ENCODE measurements around the gene BRINP3. TPM values are rescaled to one million over a fixed set of nuclear protein-coding genes. Genes with fewer than 3 reads are reported as not detected.
"Not testable (repeated sequence)": the region's sequence is repeated elsewhere in the genome, so short reads cannot be mapped to it uniquely, and the experiment has no call there.

BRINP3 gene
- total RNA-seq, 1 donor from 2014 or later: 2.2 TPM

GRCh38 chr1:190129366-190129765 lies 348.3 kb downstream of the BRINP3 start:
- H3K27me3 Mint-ChIP-seq (ENCODE audit: unreplicated experiment): no peaks in the 10 kb centered on the region
- no peak overlapping the region for H3K27ac Mint-ChIP-seq (ENCODE audit: unreplicated experiment)
- H3K36me3 Mint-ChIP-seq (ENCODE audit: low read depth, unreplicated experiment): no peaks in the 10 kb centered on the region
- TF ChIP-seq CTCF (IDR thresholded peaks at IDR 0.05; ENCODE audit: unreplicated experiment): no peak
- H3K9me3 Mint-ChIP-seq (ENCODE audit: unreplicated experiment): no peaks in the 10 kb centered on the region
- DNase-seq (ENCODE audit: low spot score): no peak
- no peak overlapping the region for H3K4me3 Mint-ChIP-seq (ENCODE audit: unreplicated experiment)
- peaks cover 5% of the 10 kb centered on the region for H3K4me1 Mint-ChIP-seq (ENCODE audit: unreplicated experiment)

- Mint-ChIP-seq H3K27me3 (ENCODE audit: unreplicated experiment) (no peaks in the 10 kb centered on the region), H3K4me1 (ENCODE audit: unreplicated experiment) (peaks cover 5% of the 10 kb centered on the region), H3K36me3 (ENCODE audit: low read depth, unreplicated experiment) (no peaks in the 10 kb centered on the region), H3K4me3 (ENCODE audit: unreplicated experiment) (no peak overlapping the region), H3K9me3 (ENCODE audit: unreplicated experiment) (no peaks in the 10 kb centered on the region), H3K27ac (ENCODE audit: unreplicated experiment) (no peak overlapping the region)
- DNase-seq (ENCODE audit: low spot score): no peak
- no peak for TF ChIP-seq CTCF (IDR thresholded peaks at IDR 0.05; ENCODE audit: unreplicated experiment)
Observed at GRCh38 chr1:190126728-190127127, 350.9 kb downstream of the BRINP3 start.

GRCh38 chr1:190124068-190124467 lies 353.6 kb downstream of the BRINP3 start:
- Mint-ChIP-seq H3K9me3 (ENCODE audit: unreplicated experiment) (no peaks in the 10 kb centered on the region), H3K27me3 (ENCODE audit: unreplicated experiment) (no peaks in the 10 kb centered on the region), H3K27ac (ENCODE audit: unreplicated experiment) (no peak overlapping the region), H3K4me3 (ENCODE audit: unreplicated experiment) (no peak overlapping the region), H3K36me3 (ENCODE audit: low read depth, unreplicated experiment) (no peaks in the 10 kb centered on the region), H3K4me1 (ENCODE audit: unreplicated experiment) (peaks cover 5% of the 10 kb centered on the region)
- no peak for DNase-seq (ENCODE audit: low spot score)
- no peak for TF ChIP-seq CTCF (IDR thresholded peaks at IDR 0.05; ENCODE audit: unreplicated experiment)

GRCh38 chr1:190120564-190120963 lies 357.1 kb downstream of the BRINP3 start:
- H3K36me3 Mint-ChIP-seq (ENCODE audit: low read depth, unreplicated experiment): not testable (repeated sequence)

GRCh38 chr1:190119683-190120082 lies 358.0 kb downstream of the BRINP3 start:
- DNase-seq (ENCODE audit: low spot score): no peak
- Mint-ChIP-seq H3K27me3 (ENCODE audit: unreplicated experiment) (no peaks in the 10 kb centered on the region), H3K36me3 (ENCODE audit: low read depth, unreplicated experiment) (no peaks in the 10 kb centered on the region), H3K4me3 (ENCODE audit: unreplicated experiment) (no peak overlapping the region), H3K9me3 (ENCODE audit: unreplicated experiment) (no peaks in the 10 kb centered on the region), H3K4me1 (ENCODE audit: unreplicated experiment) (no peaks in the 10 kb centered on the region), H3K27ac (ENCODE audit: unreplicated experiment) (no peak overlapping the region)
- TF ChIP-seq CTCF (IDR thresholded peaks at IDR 0.05; ENCODE audit: unreplicated experiment): no peak

More at GRCh38 chr1:190120564-190120963, 357.1 kb downstream of the BRINP3 start:
- H3K4me3 Mint-ChIP-seq (ENCODE audit: unreplicated experiment); H3K9me3 Mint-ChIP-seq (ENCODE audit: unreplicated experiment); H3K4me1 Mint-ChIP-seq (ENCODE audit: unreplicated experiment); H3K27ac Mint-ChIP-seq (ENCODE audit: unreplicated experiment); H3K27me3 Mint-ChIP-seq (ENCODE audit: unreplicated experiment); DNase-seq (ENCODE audit: low spot score): not testable (repeated sequence)

GRCh38 chr1:190116921-190117320 lies 360.7 kb downstream of the BRINP3 start:
- Mint-ChIP-seq H3K27me3 (ENCODE audit: unreplicated experiment) (no peaks in the 10 kb centered on the region), H3K27ac (ENCODE audit: unreplicated experiment) (no peak overlapping the region), H3K4me3 (ENCODE audit: unreplicated experiment) (no peak overlapping the region), H3K4me1 (ENCODE audit: unreplicated experiment) (no peaks in the 10 kb centered on the region), H3K36me3 (ENCODE audit: low read depth, unreplicated experiment) (no peaks in the 10 kb centered on the region), H3K9me3 (ENCODE audit: unreplicated experiment) (no peaks in the 10 kb centered on the region)
- DNase-seq (ENCODE audit: low spot score): no peak
- TF ChIP-seq CTCF (IDR thresholded peaks at IDR 0.05; ENCODE audit: unreplicated experiment): no peak
